IMR-90 (cell line): ENCODE data around the gene IFI27L1. TPM values are rescaled to one million over a fixed set of nuclear protein-coding genes. Genes with fewer than 3 reads are reported as not detected.

Experiments used
- ATAC-seq: fragments of 200-7000 bp; cut with Tn5 transposase; 2 replicates; pipeline ENCODE4 v1.9.1; 2020; ENCODE audit warnings: low read depth, mild to moderate bottlenecking, moderate library complexity
- BruUV-seq: library from RNA; stranded (reverse); fragments of 400-500 nt; replicated peaks from 2 replicates; lab custom pipeline; 2021; lab: Mats Ljungman, UMichigan
- CTCF ChIA-PET: fragments of 300-600 bp; formaldehyde crosslinking; extraction: SDS; loops from one replicate; lab custom pipeline; 2021; ENCODE audit warnings: antibody characterized with exemption; lab: Yijun Ruan, JAX
- POLR2A ChIA-PET: fragments of 300-600 bp; sonication (Branson Sonifier 250); formaldehyde crosslinking; loops from one replicate; lab custom pipeline; 2022; ENCODE audit warnings: antibody characterized with exemption; ENCODE audit not compliant: unreplicated experiment; lab: Charles Lee
- DNase-seq: peaks from one replicate; pipeline ENCODE4 v3.0.0; 2013
- H2AFZ ChIP-seq: replicated peaks from 2 replicates; pipeline ENCODE3; 2013; ENCODE audit warnings: low read length, mild to moderate bottlenecking; ENCODE audit not compliant: poor library complexity
- H2AK5ac ChIP-seq: 2 replicates; pipeline ENCODE4 v1.6.1; 2013; ENCODE audit warnings: low read depth, low read length, inconsistent platforms
- H2AK9ac ChIP-seq: replicated peaks from 2 replicates; pipeline ENCODE3; 2013; ENCODE audit warnings: mild to moderate bottlenecking, low read depth, low read length, moderate library complexity; ENCODE audit not compliant: poor library complexity
- H2BK120ac ChIP-seq: 2 replicates; pipeline ENCODE4 v1.6.1; 2013; ENCODE audit warnings: low read depth, low read length, inconsistent platforms
- H2BK15ac ChIP-seq: 3 replicates; pipeline ENCODE4 v1.6.1; 2013; ENCODE audit warnings: low read depth, low read length, inconsistent platforms
- H2BK20ac ChIP-seq: 2 replicates; pipeline ENCODE4 v1.6.1; 2013; ENCODE audit warnings: low read depth, mild to moderate bottlenecking, inconsistent platforms, low read length, moderate library complexity
- H2BK5ac ChIP-seq: 2 replicates; pipeline ENCODE4 v1.6.1; 2013; ENCODE audit warnings: mild to moderate bottlenecking, low read depth, low read length, inconsistent platforms; ENCODE audit not compliant: poor library complexity, severe bottlenecking
- H3K14ac ChIP-seq: replicated peaks from 2 replicates; pipeline ENCODE4 v1.6.1; 2013; ENCODE audit warnings: low read depth, low read length, inconsistent platforms
- H3K18ac ChIP-seq: 2 replicates; pipeline ENCODE4 v1.6.1; 2013; ENCODE audit warnings: low read depth, low read length, control low read depth
- H3K23ac ChIP-seq: 2 replicates; pipeline ENCODE4 v1.6.1; 2013; ENCODE audit warnings: low read depth, low read length, inconsistent platforms
- H3K27ac ChIP-seq: 2 replicates; pipeline ENCODE4 v1.5.1; 2013; ENCODE audit warnings: mild to moderate bottlenecking, control low read depth, low read length; ENCODE audit not compliant: insufficient read depth
- H3K27me3 ChIP-seq: 2 replicates; pipeline ENCODE4 v1.6.1; 2013; ENCODE audit warnings: low read length; ENCODE audit not compliant: control insufficient read depth, insufficient read depth
- H3K36me3 ChIP-seq: 2 replicates; pipeline ENCODE4 v1.6.1; 2013; ENCODE audit warnings: low read length, mixed read lengths; ENCODE audit not compliant: control insufficient read depth, insufficient read depth
- H3K4ac ChIP-seq: 2 replicates; pipeline ENCODE4 v1.6.1; 2013; ENCODE audit warnings: low read depth, low read length, inconsistent platforms
- H3K4me1 ChIP-seq: 2 replicates; pipeline ENCODE4 v1.6.1; 2013; ENCODE audit warnings: low read length, mixed read lengths; ENCODE audit not compliant: control insufficient read depth, insufficient read depth
- H3K4me2 ChIP-seq: 2 replicates; pipeline ENCODE4 v1.6.1; 2013; ENCODE audit warnings: low read depth, mild to moderate bottlenecking, control low read depth, low read length, moderate library complexity
- H3K4me3 ChIP-seq: 2 replicates; pipeline ENCODE4 v1.5.1; 2013; ENCODE audit warnings: low read depth, mild to moderate bottlenecking, control low read depth, low read length, moderate library complexity; ENCODE audit not compliant: insufficient read depth
- H3K56ac ChIP-seq: 2 replicates; pipeline ENCODE4 v1.6.1; 2013; ENCODE audit warnings: low read length, inconsistent platforms; ENCODE audit not compliant: insufficient read depth; ENCODE audit errors: extremely low read depth
- H3K79me1 ChIP-seq, 2 experiments: 2 replicates each; pipeline ENCODE4 v1.6.1; 2013; ENCODE audit warnings: low read length in 2 of 2, inconsistent platforms in 1 of 2, low read depth in 1 of 2
- H3K9ac ChIP-seq: 2 replicates; pipeline ENCODE4 v1.6.1; 2013; ENCODE audit warnings: low read depth, low read length, control low read depth
- H3K9me1 ChIP-seq: 2 replicates; pipeline ENCODE4 v1.6.1; 2013; ENCODE audit warnings: low read length, inconsistent platforms; ENCODE audit not compliant: insufficient read depth
- H3K9me3 ChIP-seq: 2 replicates; pipeline ENCODE4 v1.6.1; 2013; ENCODE audit warnings: low read length; ENCODE audit not compliant: control insufficient read depth, insufficient read depth
- H4K20me1 ChIP-seq: 2 replicates; pipeline ENCODE4 v1.6.1; 2013; ENCODE audit warnings: low read length, inconsistent platforms; ENCODE audit not compliant: insufficient read depth
- H4K5ac ChIP-seq: 2 replicates; pipeline ENCODE4 v1.6.1; 2013; ENCODE audit warnings: mild to moderate bottlenecking, low read depth, low read length, control low read depth
- H4K8ac ChIP-seq, 2 experiments: 2 replicates each; pipeline ENCODE4 v1.6.1; 2013; ENCODE audit warnings: low read depth in 2 of 2, low read length in 2 of 2, control low read depth in 1 of 2, inconsistent platforms in 1 of 2
- H4K91ac ChIP-seq: 2 replicates; pipeline ENCODE4 v1.6.1; 2013; ENCODE audit warnings: low read depth, low read length, inconsistent platforms; ENCODE audit not compliant: insufficient read depth
- BHLHE40 ChIP-seq: fragments of 150-350 bp; IDR thresholded peaks from 2 replicates; pipeline ENCODE4 v1.6.1; 2016; ENCODE audit warnings: mild to moderate bottlenecking, low read depth, low read length
- CEBPB ChIP-seq: IDR thresholded peaks from 2 replicates; pipeline ENCODE4 v1.6.1; 2012; ENCODE audit warnings: low read depth, low read length, improper control_type of control experiment
- CHD1 ChIP-seq: IDR thresholded peaks from 2 replicates; pipeline ENCODE4 v1.6.1; 2012; ENCODE audit warnings: low read depth, low read length, improper control_type of control experiment
- CTCF ChIP-seq: conservative IDR thresholded peaks from 2 replicates; pipeline ENCODE4 v1.5.1; 2012; ENCODE audit warnings: mild to moderate bottlenecking, low read depth, low read length, improper control_type of control experiment
- ELK1 ChIP-seq: fragments of 150-350 bp; IDR thresholded peaks from 2 replicates; pipeline ENCODE4 v1.6.1; 2016; ENCODE audit warnings: low read depth, mild to moderate bottlenecking, low read length, moderate library complexity, borderline replicate concordance
- FOS ChIP-seq: fragments of 150-350 bp; IDR thresholded peaks from 2 replicates; pipeline ENCODE4 v1.6.1; 2016; ENCODE audit warnings: low read depth, low read length
- MAFK ChIP-seq: IDR thresholded peaks from 2 replicates; pipeline ENCODE4 v1.6.1; 2012; ENCODE audit warnings: low read depth, low read length, improper control_type of control experiment
- MAZ ChIP-seq: IDR thresholded peaks from 2 replicates; pipeline ENCODE4 v1.6.1; 2012; ENCODE audit warnings: low read depth, mild to moderate bottlenecking, low read length, improper control_type of control experiment, moderate library complexity, borderline replicate concordance
- MXI1 ChIP-seq: IDR thresholded peaks from 2 replicates; pipeline ENCODE4 v1.6.1; 2012; ENCODE audit warnings: low read depth, mild to moderate bottlenecking, low read length, moderate library complexity, borderline replicate concordance
- NFE2L2 ChIP-seq: fragments of 150-350 bp; IDR thresholded peaks from 2 replicates; pipeline ENCODE4 v1.6.1; 2016; ENCODE audit warnings: low read depth, mild to moderate bottlenecking, low read length
- POLR2A ChIP-seq: IDR thresholded peaks from 2 replicates; pipeline ENCODE4 v1.6.1; 2012; ENCODE audit warnings: mild to moderate bottlenecking, low read depth, low read length
- RAD21 ChIP-seq: IDR thresholded peaks from 2 replicates; pipeline ENCODE4 v1.6.1; 2012; ENCODE audit warnings: low read length, improper control_type of control experiment
- RCOR1 ChIP-seq: IDR thresholded peaks from 2 replicates; pipeline ENCODE4 v1.6.1; 2012; ENCODE audit warnings: mild to moderate bottlenecking, low read length, improper control_type of control experiment; ENCODE audit not compliant: insufficient replicate concordance
- RFX5 ChIP-seq: IDR thresholded peaks from 2 replicates; pipeline ENCODE4 v1.8.0; 2012; ENCODE audit warnings: low read depth, mild to moderate bottlenecking, low read length, moderate library complexity
- SMC3 ChIP-seq: fragments of 150-350 bp; IDR thresholded peaks from 2 replicates; pipeline ENCODE4 v1.6.1; 2016; ENCODE audit warnings: low read depth, mild to moderate bottlenecking, antibody characterized with exemption, low read length, moderate library complexity
- USF2 ChIP-seq: fragments of 150-350 bp; IDR thresholded peaks from 2 replicates; pipeline ENCODE4 v1.6.1; 2017; ENCODE audit warnings: mild to moderate bottlenecking, antibody characterized with exemption, low read length, low read depth
- WGBS, 2 experiments: methylation state at CpG; one replicate each; pipeline versions ENCODE4 v1.1.5 to v1.1.7; 2013; ENCODE audit warnings: missing lambda C conversion rate in 2 of 2; ENCODE audit not compliant: insufficient read length in 1 of 2; ENCODE audit errors: extremely low coverage in 2 of 2; 5-methylcytosine and 5-hydroxymethylcytosine counted together
- dilution Hi-C: fragments of 300-500 bp; cut with HindIII; formaldehyde crosslinking; loops from one replicate; pipeline ENCODE4 v1.14.3; 2018; ENCODE audit warnings: low sequenced_read_pairs; ENCODE audit not compliant: unreplicated experiment
- in situ Hi-C: fragments of 300-500 bp; cut with MboI; formaldehyde crosslinking; loops from 3 replicates; pipeline ENCODE4 v1.14.3; 2019; ENCODE audit warnings: low sequenced_read_pairs, inconsistent platforms, mixed read lengths
- intact Hi-C: fragments of 100-400 bp; cut with micrococcal nuclease; formaldehyde crosslinking; loops from 2 replicates; pipeline ENCODE4 v1.10.0; 2022
- polyA plus RNA-seq, 3 experiments: library from polyadenylated mRNA; depleted of rRNA; stranded (reverse); fragments of >200 nt; gene quantifications; 2 replicates each; pipeline ENCODE4 v1.2.3, GENCODE V29; 2012; ENCODE audit warnings: low replicate concordance in 1 of 3
- total RNA-seq: library from RNA; depleted of rRNA; stranded (reverse); fragments of >200 nt; gene quantifications from 2 replicates; pipeline ENCODE4 v1.2.3, GENCODE V29; 2012

IFI27L1 gene
- total and polyA plus RNA-seq, 2 of the 4 experiments (the other 2 are of a cell fraction): 13.3 to 24.3 TPM

- in situ Hi-C loops (no loop called here), dilution Hi-C loops (no loop called here), intact Hi-C loops (no loop called here)
- H2AK5ac ChIP-seq: no peak overlapping the region
- peaks cover 6% of the 10 kb centered on the region for H3K9me1 ChIP-seq
- H3K27me3 ChIP-seq: no peaks in the 10 kb centered on the region
- H2AK9ac ChIP-seq: no peak overlapping the region
- POLR2A ChIA-PET: no interaction called here
- H3K18ac ChIP-seq: no peak overlapping the region
- CTCF ChIA-PET: no interaction called here
- WGBS, 2 experiments: no CpG with 5 or more reads among the region's 5 CpGs
- H2BK20ac ChIP-seq: no peak overlapping the region
- H3K9me3 ChIP-seq: no peaks in the 10 kb centered on the region
- H2AFZ ChIP-seq: no peak overlapping the region
- no peak overlapping the region for H3K4me2 ChIP-seq
- H3K56ac ChIP-seq: no peak overlapping the region
- H3K4me1 ChIP-seq: peaks cover 6% of the 10 kb centered on the region
- peaks cover 46 to 51% of the 10 kb centered on the region in 2 experiments for H3K79me1 ChIP-seq
- H3K9ac ChIP-seq: no peak overlapping the region
- H3K4me3 ChIP-seq: no peak overlapping the region
- H4K20me1 ChIP-seq: peaks cover 19% of the 10 kb centered on the region
- H3K23ac ChIP-seq: no peak overlapping the region
- H4K91ac ChIP-seq: no peak overlapping the region
- no peak overlapping the region for H2BK5ac ChIP-seq
- H2BK120ac ChIP-seq: no peak overlapping the region
- H4K8ac ChIP-seq: no peak overlapping the region
- peaks cover 67% of the 10 kb centered on the region for H3K36me3 ChIP-seq
- BruUV-seq: no TSS peak
- no peak for TF ChIP-seq MAFK
- TF ChIP-seq NFE2L2: no peak
- TF ChIP-seq BHLHE40: no peak
- no peak for TF ChIP-seq CTCF
- no peak for TF ChIP-seq RFX5
- TF ChIP-seq FOS: no peak
- TF ChIP-seq MAZ: no peak
- TF ChIP-seq USF2: no peak
- no peak for TF ChIP-seq RCOR1
- no peak for TF ChIP-seq POLR2A
- TF ChIP-seq RAD21: no peak
- no peak for TF ChIP-seq ELK1
- TF ChIP-seq CEBPB: no peak
- no peak for TF ChIP-seq CHD1
- no peak for TF ChIP-seq MXI1
- TF ChIP-seq SMC3: no peak
- ATAC-seq: no peak
- H2BK15ac ChIP-seq: no peak overlapping the region
- H4K5ac ChIP-seq: no peak overlapping the region
- H3K27ac ChIP-seq: no peak overlapping the region
- H3K14ac ChIP-seq: no peak overlapping the region
- no peak overlapping the region for H3K4ac ChIP-seq
- DNase-seq: no peak
Measured at GRCh38 chr14:94058674-94059138, 22.4 kb upstream of the IFI27L1 start.
